GM12878 (cell line): ENCODE data around the gene AAMP. TPM values are rescaled to one million over a fixed set of nuclear protein-coding genes. Genes with fewer than 3 reads are reported as not detected.

Source experiments
- ATAC-seq: fragments of 200-7000 bp; cut with Tn5 transposase; 3 replicates; pipeline ENCODE4 v1.9.1; 2020; ENCODE audit warnings: mild to moderate bottlenecking, moderate library complexity
- BruUV-seq: library from RNA; stranded (reverse); fragments of 400-500 nt; replicated peaks from 2 replicates; lab custom pipeline; 2021; lab: Mats Ljungman, UMichigan
- CTCF ChIA-PET: fragments of 300-600 bp; sonication (Branson Sonifier 250); formaldehyde crosslinking; extraction: SDS; loops from one replicate; lab custom pipeline; 2021; ENCODE audit warnings: inconsistent platforms; lab: Yijun Ruan, JAX
- POLR2A ChIA-PET: fragments of 350-600 bp; formaldehyde crosslinking; extraction: SDS; loops from one replicate; lab custom pipeline; 2021; ENCODE audit warnings: inconsistent platforms; lab: Charles Lee
- RAD21 ChIA-PET: fragments of 300-600 bp; sonication (Branson Sonifier 250); formaldehyde crosslinking; loops from one replicate; lab custom pipeline; 2023; ENCODE audit warnings: antibody characterized with exemption; ENCODE audit not compliant: unreplicated experiment; lab: Charles Lee
- SMC1A ChIA-PET: fragments of 300-600 bp; sonication (Branson Sonifier 250); formaldehyde crosslinking; loops from one replicate; lab custom pipeline; 2023; ENCODE audit not compliant: unreplicated experiment, uncharacterized antibody; lab: Charles Lee
- DNase-seq: peaks from one replicate; pipeline ENCODE4 v3.0.0-alpha.2; 2011; ENCODE audit warnings: low read depth, low spot score
- FAIRE-seq: peaks from 3 replicates; lab custom pipeline; 2011; peaks lifted over from hg19 to GRCh38; lab: Jason Lieb, UNC
- H2AFZ ChIP-seq: 2 replicates; pipeline ENCODE4 v1.6.0; 2011; ENCODE audit warnings: low read depth, low read length, control low read depth; ENCODE audit not compliant: control insufficient read depth
- H3K27ac ChIP-seq: 2 replicates; pipeline ENCODE4 v1.5.1; 2011; ENCODE audit warnings: control low read depth; ENCODE audit not compliant: control insufficient read depth, insufficient read depth
- H3K27me3 ChIP-seq, 2 experiments: replicated peaks in 1 of 2; 2 replicates each; pipeline versions ENCODE4 v1.6.0 to v1.6.1; 2011; ENCODE audit warnings: low read length in 1 of 2; ENCODE audit not compliant: control insufficient read depth in 2 of 2, insufficient read depth in 2 of 2
- H3K36me3 ChIP-seq, 2 experiments: 2 replicates each; pipeline ENCODE4 v1.5.1; 2011; ENCODE audit warnings: low read length in 1 of 2; ENCODE audit not compliant: control insufficient read depth in 2 of 2, insufficient read depth in 2 of 2
- H3K4me1 ChIP-seq: 2 replicates; pipeline ENCODE4 v1.6.1; 2011; ENCODE audit warnings: mild to moderate bottlenecking, low read length, moderate library complexity, mixed read lengths; ENCODE audit not compliant: control insufficient read depth, insufficient read depth
- H3K4me2 ChIP-seq: 2 replicates; pipeline ENCODE4 v1.6.0; 2011; ENCODE audit warnings: control low read depth; ENCODE audit not compliant: control insufficient read depth, insufficient read depth
- H3K4me3 ChIP-seq: fragments of 200-600 bp; sonication (generic); 2 replicates; pipeline ENCODE4 v1.5.1; 2016
- H3K79me2 ChIP-seq: 2 replicates; pipeline ENCODE4 v1.6.0; 2011; ENCODE audit warnings: low read length; ENCODE audit not compliant: control insufficient read depth, insufficient read depth
- H3K9ac ChIP-seq: 2 replicates; pipeline ENCODE4 v1.8.0; 2011; ENCODE audit warnings: low read length, control low read depth, mixed read lengths; ENCODE audit not compliant: control insufficient read depth, insufficient read depth
- H3K9me3 ChIP-seq: replicated peaks from 3 replicates; pipeline ENCODE4 v1.5.1; 2011; ENCODE audit warnings: mild to moderate bottlenecking, low read length; ENCODE audit not compliant: control insufficient read depth, insufficient read depth
- H4K20me1 ChIP-seq: 2 replicates; pipeline ENCODE4 v1.6.0; 2011; ENCODE audit not compliant: control insufficient read depth, insufficient read depth
- CBFB ChIP-seq: IDR thresholded peaks from 2 replicates; pipeline ENCODE4 v1.6.1; 2016; ENCODE audit warnings: antibody characterized with exemption, low read depth
- HDAC2 ChIP-seq: fragments of 200-600 bp; sonication (generic); IDR thresholded peaks from 2 replicates; pipeline ENCODE4 v1.6.1; 2017
- JUND ChIP-seq: IDR thresholded peaks from 2 replicates; pipeline ENCODE4 v1.6.1; 2012; ENCODE audit warnings: low read depth, mild to moderate bottlenecking, low read length, improper control_type of control experiment, moderate library complexity
- LARP7 ChIP-seq: fragments of 450-650 bp; IDR thresholded peaks from 2 replicates; pipeline ENCODE4 v1.6.1; 2017; ENCODE audit warnings: mild to moderate bottlenecking
- MYC ChIP-seq: IDR thresholded peaks from 2 replicates; pipeline ENCODE4 v1.6.1; 2011; ENCODE audit warnings: mild to moderate bottlenecking, low read length, moderate library complexity, inconsistent platforms; ENCODE audit not compliant: insufficient read depth, insufficient replicate concordance, insufficient read length, severe bottlenecking
- WGBS: methylation state at CpG from one replicate; pipeline ENCODE4 v1.1.6; 2016; ENCODE audit warnings: low lambda C conversion rate; ENCODE audit not compliant: insufficient replicate concordance, insufficient coverage; ENCODE audit errors: missing lambda C conversion rate; 5-methylcytosine and 5-hydroxymethylcytosine counted together
- in situ Hi-C: fragments of 300-500 bp; cut with MboI; formaldehyde crosslinking; loops from 9 replicates; pipeline ENCODE4 v1.14.3; 2018; ENCODE audit warnings: mixed read lengths
- intact Hi-C: fragments of 100-400 bp; cut with micrococcal nuclease; formaldehyde crosslinking; loops from one replicate; pipeline ENCODE4 v1.14.2; 2022; ENCODE audit not compliant: unreplicated experiment
- polyA plus RNA-seq, 11 experiments: library from polyadenylated mRNA; depleted of rRNA in 4 of 11; unstranded in 6 of 11; stranded (reverse) in 5 of 11; fragments of >200 nt; fragmentation: Nextera tagmentation in 4 of 11; fragmentation: Illumina TruSeq in 1 of 11; extraction: Ambion mirVana in 4 of 11; extraction: Trizol in 1 of 11; gene quantifications; 1 replicate in 1 of 11; 2 replicates in 10 of 11; pipeline versions ENCODE4 v1.2.1 to v1.2.3, GENCODE V29; 2011 to 2016; ENCODE audit warnings: inconsistent platforms in 2 of 11, missing spikeins in 2 of 11, low read depth in 1 of 11
- total RNA-seq, 4 experiments: library from RNA; depleted of rRNA in 3 of 4; stranded (reverse); fragments of >200 nt in 3 of 4; fragmentation: Illumina TruSeq in 1 of 4; extraction: Trizol in 1 of 4; gene quantifications; 2 replicates each; pipeline versions ENCODE4 v1.2.1 to v1.2.3, GENCODE V29; 2013 to 2021
- TF ChIP-seq, protein P1 (sequence below): IDR thresholded peaks from 2 replicates; pipeline ENCODE4 v1.6.1; 2011; ENCODE audit warnings: low read depth, low read length, improper control_type of control experiment, borderline replicate concordance

AAMP gene
- total and polyA plus RNA-seq, 10 of the 15 experiments (the other 5 are each of a cell fraction or from before 2014, with no cell fraction given): 4.4 to 140 (median 81.9) TPM

DNA sequence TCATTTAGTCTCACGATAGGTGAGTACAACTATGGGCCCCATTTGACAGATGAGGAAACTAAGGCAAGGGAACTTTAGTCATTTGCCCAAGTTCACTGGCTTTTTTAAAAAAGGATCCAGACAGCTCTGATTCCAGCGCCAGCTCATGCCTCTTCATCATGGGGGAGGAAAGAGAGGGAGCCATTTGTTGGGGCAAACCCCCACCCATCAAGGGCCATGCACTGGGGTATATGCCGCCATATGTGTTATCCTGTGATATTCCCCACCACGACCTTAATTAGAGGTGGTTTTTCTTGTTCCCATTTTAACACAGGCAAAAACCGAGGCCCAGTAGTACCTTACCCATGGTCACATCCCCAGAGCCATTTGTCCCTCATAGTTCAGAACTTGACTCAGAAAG lies 9.8 kb downstream of the AAMP start (continued):
- TF ChIP-seq MYC (no peak), LARP7 (no peak)
- TF ChIP-seq, all 136 proteins: peak for 0

DNA sequence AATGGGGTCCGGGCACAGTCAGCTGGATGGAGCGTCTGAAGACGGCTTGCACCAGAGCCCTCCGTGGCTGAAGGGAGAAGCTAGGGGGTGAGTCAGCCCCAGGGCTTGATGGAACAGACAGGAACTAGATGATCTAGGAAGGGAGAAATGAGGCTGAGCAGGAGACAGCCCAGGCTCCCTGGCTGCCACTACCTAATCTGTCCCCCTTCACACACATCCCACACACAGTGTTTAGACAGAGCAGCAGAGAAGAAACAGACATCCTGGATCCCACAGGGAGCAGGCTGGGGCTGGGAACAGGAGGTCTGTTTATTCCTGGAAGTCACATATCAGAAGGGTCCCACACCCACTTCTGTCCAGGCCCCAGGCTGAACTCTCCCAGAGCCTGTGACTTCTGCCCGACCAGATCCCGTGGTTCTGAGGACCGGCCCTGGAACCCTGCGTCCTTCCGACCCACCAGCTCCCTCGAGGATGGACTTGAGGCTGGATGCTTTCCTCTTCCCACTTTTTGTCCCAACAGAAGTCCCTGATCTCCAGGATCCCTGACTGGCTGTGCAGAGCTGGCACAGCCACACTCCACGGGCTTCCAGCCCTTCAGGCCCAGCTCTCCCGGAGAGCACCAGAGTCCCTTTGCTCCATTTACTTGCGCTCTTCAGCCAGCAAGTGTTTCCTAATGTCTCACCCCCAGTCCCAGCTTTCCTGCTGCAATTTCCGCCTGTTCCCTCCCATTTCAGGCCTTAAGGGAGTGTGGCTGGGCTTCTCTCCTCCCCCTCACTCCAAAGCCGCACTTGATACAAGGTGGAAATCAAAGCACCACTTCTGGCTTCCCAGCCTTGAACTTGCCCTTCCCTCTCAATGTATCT lies 10.6 kb downstream of the AAMP start:
- WGBS: 86% methylated on average over 15 of the region's 15 CpGs
- intact Hi-C loops (loop anchor here (5.0 kb wide), 1 partner anchor 92 kb away; the partner anchor contains the start of gene CXCR1), in situ Hi-C loops (loop anchor here (5.0 kb wide), 1 partner anchor 72 kb away; no protein-coding TSS in a partner anchor)
- H2AFZ ChIP-seq: no peak overlapping the region
- H3K9me3 ChIP-seq: no peaks in the 10 kb centered on the region
- SMC1A ChIA-PET: interaction anchor here (3.2 kb wide), 1 partner anchor 74 kb away, joined by 15 read pairs; no protein-coding TSS in a partner anchor
- no peaks in the 10 kb centered on the region for H4K20me1 ChIP-seq
- no peak for DNase-seq
- no peaks in the 10 kb centered on the region for H3K79me2 ChIP-seq
- H3K9ac ChIP-seq: no peak overlapping the region
- TF ChIP-seq HDAC2: no peak
- no peak for TF ChIP-seq JUND
- no peak for TF ChIP-seq CBFB
- TF ChIP-seq, protein P1, sequence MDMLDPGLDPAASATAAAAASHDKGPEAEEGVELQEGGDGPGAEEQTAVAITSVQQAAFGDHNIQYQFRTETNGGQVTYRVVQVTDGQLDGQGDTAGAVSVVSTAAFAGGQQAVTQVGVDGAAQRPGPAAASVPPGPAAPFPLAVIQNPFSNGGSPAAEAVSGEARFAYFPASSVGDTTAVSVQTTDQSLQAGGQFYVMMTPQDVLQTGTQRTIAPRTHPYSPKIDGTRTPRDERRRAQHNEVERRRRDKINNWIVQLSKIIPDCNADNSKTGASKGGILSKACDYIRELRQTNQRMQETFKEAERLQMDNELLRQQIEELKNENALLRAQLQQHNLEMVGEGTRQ: no peak
- H3K27ac ChIP-seq: no peak overlapping the region
- H3K4me1 ChIP-seq: peaks cover 33% of the 10 kb centered on the region
- no peak for FAIRE-seq
- POLR2A ChIA-PET: interaction anchor here (0.6 to 2.5 kb wide), 2 partner anchors 11 to 24 kb away, joined by 3 to 19 read pairs; partner anchors contain the start of genes AAMP and PNKD
- no TSS peak for BruUV-seq
- CTCF ChIA-PET: interaction anchor here (0.9 to 4.7 kb wide), 7 partner anchors 12 to 74 kb away, joined by 3 to 25 read pairs (median 5); partner anchors contain the start of genes AAMP and PNKD
- H3K36me3 ChIP-seq: peaks cover 7 to 16% of the 10 kb centered on the region in 2 experiments
- no peaks in the 10 kb centered on the region for H3K27me3 ChIP-seq
- no peak for ATAC-seq
- H3K4me3 ChIP-seq: no peak overlapping the region
- RAD21 ChIA-PET: no interaction called here
- H3K4me2 ChIP-seq: no peak overlapping the region
